NCI-H748 (cell line): ENCODE results near the gene NKX6-2.
"Not testable (repeated sequence)": the region's sequence is repeated elsewhere in the genome, so short reads cannot be mapped to it uniquely, and the experiment has no call there.

Source experiments
- DNase-seq: peaks from one replicate; lab custom pipeline; 2025; ENCODE audit not compliant: unreplicated experiment; lab: John Stamatoyannopoulos, UW

Gene NKX6-2

GRCh38 chr10:132783165-132783939 lies 2.6 kb downstream of the NKX6-2 start:
- no peak for DNase-seq

- no peak for DNase-seq
These were observed 4.4 kb downstream of the NKX6-2 start for GRCh38 chr10:132781556-132781955.

- DNase-seq, result no peak
These were observed 5.6 kb downstream of the NKX6-2 start for GRCh38 chr10:132780356-132780755.

GRCh38 chr10:132779549-132780294 lies 6.2 kb downstream of the NKX6-2 start:
- DNase-seq, result no peak

GRCh38 chr10:132777441-132777840 lies 8.5 kb downstream of the NKX6-2 start:
- no peak for DNase-seq

DNA sequence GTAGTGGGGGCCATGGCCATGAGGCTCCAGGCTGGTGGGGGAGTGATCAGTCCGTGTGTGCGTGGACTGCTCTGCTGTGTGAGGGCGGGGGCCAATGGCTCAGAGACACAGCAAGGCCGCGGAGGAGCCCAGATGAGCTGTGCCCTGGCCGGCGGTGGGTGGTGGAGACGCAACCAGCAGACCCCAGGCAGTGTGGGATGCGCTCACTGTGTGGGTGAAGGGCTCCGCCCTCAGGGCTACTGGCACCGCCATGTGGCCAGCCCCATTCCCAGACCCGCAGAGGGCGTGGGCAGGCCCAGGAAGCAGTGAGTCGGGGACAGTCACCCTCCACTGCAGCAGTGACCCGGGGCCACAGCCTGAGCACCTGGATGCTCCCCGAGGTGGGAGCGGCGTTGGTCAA lies 9.1 kb downstream of the NKX6-2 start:
- DNase-seq, result no peak

DNA sequence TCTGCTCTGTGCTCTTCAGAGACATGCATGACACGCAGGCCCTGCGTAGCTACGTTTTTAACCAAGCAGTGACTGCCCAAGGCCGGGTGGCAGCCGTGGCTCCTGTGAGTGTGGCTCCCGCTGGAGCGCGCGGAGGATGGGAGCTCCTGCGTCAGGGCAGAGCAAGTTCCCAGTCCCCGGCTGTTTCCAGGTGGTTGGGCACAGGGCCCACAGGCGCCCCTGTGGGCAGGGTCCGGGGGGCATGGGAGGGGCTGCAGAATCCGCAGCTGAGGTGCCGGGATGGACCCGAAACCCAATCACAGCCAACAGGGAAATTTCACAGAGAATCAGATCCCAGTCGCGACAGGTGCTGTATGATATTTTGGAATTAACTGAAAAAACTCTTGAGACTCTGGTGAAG lies 9.8 kb downstream of the NKX6-2 start:
- no peak for DNase-seq

DNA sequence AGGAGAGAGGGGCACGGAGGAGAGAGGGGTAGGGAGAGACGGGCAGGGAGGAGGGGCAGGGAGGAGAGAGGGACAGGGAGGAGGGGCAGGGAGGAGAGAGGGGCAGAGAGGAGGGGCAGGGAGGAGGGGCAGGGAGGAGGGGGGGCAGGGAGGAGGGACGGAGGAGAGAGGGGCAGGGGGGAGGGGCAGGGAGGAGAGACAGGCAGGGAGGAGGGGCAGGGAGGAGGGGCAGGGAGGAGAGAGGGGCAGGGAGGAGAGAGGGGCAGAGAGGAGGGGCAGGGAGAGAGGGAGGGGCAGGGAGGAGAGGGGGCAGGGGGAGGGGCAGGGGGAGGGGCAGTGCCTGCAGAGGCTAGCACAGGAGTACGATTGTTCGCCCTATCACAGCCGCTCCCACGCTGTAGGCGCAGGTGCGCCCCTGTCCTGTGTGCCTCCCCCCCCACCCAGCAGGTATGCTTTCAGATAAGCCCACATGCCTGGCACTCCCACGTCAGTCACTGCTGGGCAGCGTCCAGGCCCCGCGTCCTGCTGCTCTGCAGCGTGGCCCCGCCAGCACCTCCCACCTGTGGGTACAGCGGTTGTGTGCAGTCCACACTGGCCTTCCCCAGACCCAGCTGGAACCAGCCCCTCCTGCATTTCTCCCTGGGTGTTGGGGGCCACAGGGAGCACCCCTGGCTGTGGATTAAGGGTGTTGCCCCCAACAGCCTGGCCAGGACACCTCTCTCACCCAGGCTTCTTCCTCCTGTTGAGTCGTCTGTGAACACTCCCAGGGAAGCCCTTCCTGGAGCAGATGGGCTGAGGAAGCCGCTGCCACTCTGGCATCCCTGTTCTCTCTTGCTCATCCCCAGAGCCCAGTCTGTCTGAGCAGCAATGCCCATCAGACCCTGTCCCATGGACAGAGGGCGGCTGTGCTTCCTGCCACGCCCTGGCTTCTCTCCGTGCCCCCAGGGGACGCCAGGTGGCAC lies 10.8 kb downstream of the NKX6-2 start:
- DNase-seq, result peak; percentile 82

DNA sequence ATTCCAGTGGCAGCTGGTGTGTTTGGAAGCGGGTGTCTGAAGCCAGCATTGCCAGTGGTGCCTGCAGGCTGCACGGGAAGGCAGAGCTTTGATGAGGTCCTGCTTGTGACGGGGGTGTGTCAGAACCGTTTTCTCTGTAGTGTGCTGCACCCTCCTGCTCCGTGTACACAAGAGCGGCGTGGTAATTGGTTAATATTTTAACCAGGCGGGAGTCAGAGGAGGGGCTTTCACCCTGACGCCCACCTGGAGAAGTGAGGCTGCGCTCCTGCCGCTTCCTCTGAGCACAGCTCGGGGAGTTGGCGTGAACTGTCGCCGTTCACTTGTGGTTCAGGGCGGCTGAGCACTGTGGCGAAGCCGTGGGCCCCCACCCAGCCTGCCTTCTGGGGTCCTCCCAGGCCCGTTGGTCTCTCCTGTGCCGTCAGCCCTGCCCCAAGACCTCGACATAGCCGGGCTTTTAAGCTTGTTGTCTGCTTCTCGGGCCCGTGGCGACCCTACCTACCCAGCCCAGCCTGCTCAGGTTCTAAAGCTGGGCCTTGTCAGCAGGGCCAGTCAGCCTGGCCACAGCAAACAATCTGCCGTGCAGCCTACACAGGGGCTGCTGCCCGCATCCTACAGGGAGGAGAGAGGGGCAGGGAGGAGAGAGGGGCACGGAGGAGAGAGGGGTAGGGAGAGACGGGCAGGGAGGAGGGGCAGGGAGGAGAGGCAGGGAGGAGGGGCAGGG lies 11.6 kb downstream of the NKX6-2 start:
- DNase-seq, result peak; percentile 66

GRCh38 chr10:132772816-132773215 lies 13.1 kb downstream of the NKX6-2 start:
- DNase-seq, result not testable (repeated sequence)

- no peak for DNase-seq
These were observed 15.6 kb downstream of the NKX6-2 start for GRCh38 chr10:132770061-132771021.

GRCh38 chr10:132768346-132769248 lies 17.4 kb downstream of the NKX6-2 start:
- DNase-seq, result no peak

DNA sequence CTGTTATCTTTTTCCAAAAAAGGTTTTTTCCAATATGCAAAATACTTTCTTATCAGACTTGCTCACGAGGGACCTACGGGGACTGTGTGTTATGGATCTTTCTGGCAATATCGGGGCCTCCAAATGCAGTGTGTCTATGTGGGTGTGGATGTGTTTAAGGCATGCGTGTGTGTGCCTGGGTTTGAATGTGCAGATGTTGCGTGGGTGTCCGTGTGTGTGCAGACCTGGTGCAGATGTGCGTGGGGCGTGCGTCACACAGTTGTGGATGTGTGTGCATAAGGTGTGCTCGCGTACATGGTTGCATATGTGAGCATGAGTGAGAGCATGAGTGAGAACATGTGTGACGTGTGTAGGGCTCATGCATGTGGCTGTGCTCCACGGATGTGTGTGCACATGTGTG lies 19.7 kb downstream of the NKX6-2 start:
- DNase-seq, result no peak

GRCh38 chr10:132765435-132765834 lies 20.5 kb downstream of the NKX6-2 start:
- no peak for DNase-seq

- DNase-seq, result no peak
These were observed 21.8 kb downstream of the NKX6-2 start for GRCh38 chr10:132764108-132764507.

DNA sequence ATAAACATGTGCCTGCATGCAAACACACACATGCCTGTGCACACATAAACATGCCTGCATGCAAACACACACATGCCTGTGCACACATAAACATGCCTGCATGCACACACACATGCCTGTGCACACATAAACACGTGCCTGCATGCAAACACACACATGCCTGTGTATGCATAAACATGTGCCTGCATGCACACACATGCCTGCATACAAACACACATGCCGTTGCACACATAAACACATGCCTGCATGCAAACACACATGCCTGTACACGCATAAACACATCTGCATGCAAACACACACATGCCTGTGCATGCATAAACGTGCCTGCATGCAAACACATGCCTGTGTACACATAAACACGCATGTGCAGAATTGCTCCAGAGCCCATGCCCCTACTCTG lies 22.4 kb downstream of the NKX6-2 start:
- DNase-seq, result no peak

GRCh38 chr10:132762267-132762666 lies 23.7 kb downstream of the NKX6-2 start:
- no peak for DNase-seq

- DNase-seq, result no peak
These were observed 24.4 kb downstream of the NKX6-2 start for GRCh38 chr10:132761395-132762060.
